MCF 10A (cell line): ENCODE measurements around the gene KCTD11. TPM values are rescaled to one million over a fixed set of nuclear protein-coding genes. Genes with fewer than 3 reads are reported as not detected.

ENCODE experiments used
- BruUV-seq: library from RNA; stranded (reverse); fragments of 400-500 nt; replicated peaks from 2 replicates; lab custom pipeline; 2021; lab: Mats Ljungman, UMichigan
- CTCF ChIA-PET: fragments of 300-600 bp; sonication (Branson Sonifier 250); formaldehyde crosslinking; extraction: SDS; loops from one replicate; lab custom pipeline; 2021; ENCODE audit warnings: antibody characterized with exemption, inconsistent platforms; lab: Yijun Ruan, JAX
- POLR2A ChIA-PET: fragments of 300-600, 350-650 bp; sonication (Branson Sonifier 250); formaldehyde crosslinking; extraction: SDS; loops from one replicate; lab custom pipeline; 2020; ENCODE audit warnings: antibody characterized with exemption, inconsistent platforms; lab: Yijun Ruan, JAX
- DNase-seq: peaks from one replicate; pipeline ENCODE4 v3.0.0-alpha.2; 2018; ENCODE audit not compliant: unreplicated experiment
- H3K27ac Mint-ChIP-seq: one replicate; pipeline ENCODE4 v1.8.0; 2022; ENCODE audit warnings: mild to moderate bottlenecking, low read depth, mixed read lengths; ENCODE audit not compliant: unreplicated experiment
- H3K27me3 Mint-ChIP-seq: one replicate; pipeline ENCODE4 v1.8.0; 2022; ENCODE audit warnings: mixed read lengths; ENCODE audit not compliant: insufficient read depth, unreplicated experiment
- H3K36me3 Mint-ChIP-seq: one replicate; pipeline ENCODE4 v1.8.0; 2022; ENCODE audit warnings: mild to moderate bottlenecking, moderate library complexity, mixed read lengths; ENCODE audit not compliant: insufficient read depth, unreplicated experiment
- H3K4me1 Mint-ChIP-seq: one replicate; pipeline ENCODE4 v1.8.0; 2022; ENCODE audit warnings: mixed read lengths; ENCODE audit not compliant: insufficient read depth, unreplicated experiment
- H3K4me3 Mint-ChIP-seq: one replicate; pipeline ENCODE4 v1.8.0; 2022; ENCODE audit warnings: mild to moderate bottlenecking, moderate library complexity, mixed read lengths; ENCODE audit not compliant: unreplicated experiment
- H3K9me3 Mint-ChIP-seq: one replicate; pipeline ENCODE4 v1.8.0; 2022; ENCODE audit warnings: mixed read lengths; ENCODE audit not compliant: unreplicated experiment
- intact Hi-C: fragments of 100-400 bp; cut with micrococcal nuclease; formaldehyde crosslinking; loops from 2 replicates; pipeline ENCODE4 v1.14.1; 2022
- total RNA-seq: library from RNA; stranded (reverse); gene quantifications from 2 replicates; pipeline ENCODE4 v1.2.3, GENCODE V29; 2022
- TF ChIP-seq, protein P1 (sequence below): fragments of 200-600 bp; IDR thresholded peaks from one replicate; pipeline ENCODE4 v1.8.0; 2022; ENCODE audit warnings: antibody characterized with exemption, mild to moderate bottlenecking; ENCODE audit not compliant: unreplicated experiment

KCTD11 gene
- total RNA-seq, 1 experiment from 2014 or later, result 10.1 TPM

DNA sequence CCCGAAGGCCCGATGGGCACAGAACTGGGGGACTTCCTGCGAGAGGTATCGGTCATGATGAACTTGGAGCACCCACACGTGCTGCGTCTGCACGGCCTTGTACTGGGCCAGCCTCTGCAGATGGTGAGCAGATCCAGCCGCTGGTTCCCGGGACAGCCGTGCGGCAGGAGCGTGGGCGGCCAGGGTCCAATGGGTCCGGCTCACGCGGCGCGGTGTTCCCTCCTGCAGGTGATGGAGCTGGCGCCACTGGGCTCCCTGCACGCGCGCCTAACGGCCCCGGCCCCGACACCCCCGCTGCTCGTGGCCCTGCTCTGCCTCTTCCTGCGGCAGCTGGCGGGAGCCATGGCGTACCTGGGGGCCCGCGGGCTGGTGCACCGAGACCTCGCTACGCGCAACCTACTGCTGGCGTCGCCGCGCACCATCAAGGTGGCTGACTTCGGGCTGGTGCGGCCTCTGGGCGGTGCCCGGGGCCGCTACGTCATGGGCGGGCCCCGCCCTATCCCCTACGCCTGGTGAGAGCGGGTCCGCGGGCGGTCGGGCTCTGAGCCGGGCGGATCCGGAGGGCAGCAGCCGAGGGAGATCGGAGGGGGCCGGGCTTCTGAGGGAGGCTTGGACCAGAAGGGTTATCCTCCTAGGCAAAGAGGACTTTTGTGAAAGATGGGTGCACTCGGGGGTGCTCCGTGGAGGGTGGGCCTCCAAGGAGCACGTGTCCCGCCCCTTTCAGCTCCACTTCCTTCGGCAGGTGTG lies 32.0 kb downstream of the KCTD11 start:
- BruUV-seq, result no TSS peak
- no peaks in the 10 kb centered on the region for H3K27me3 Mint-ChIP-seq
- POLR2A ChIA-PET, result interaction anchor here (0.6 to 1.4 kb wide), 5 partner anchors 9 to 100 kb away, joined by 3 read pairs; no protein-coding TSS in a partner anchor
- peaks cover 7% of the 10 kb centered on the region for H3K9me3 Mint-ChIP-seq
- DNase-seq, result no peak
- H3K4me1 Mint-ChIP-seq, result peaks cover 13% of the 10 kb centered on the region
- H3K36me3 Mint-ChIP-seq, result peaks cover 33% of the 10 kb centered on the region
- no peak overlapping the region for H3K27ac Mint-ChIP-seq
- CTCF ChIA-PET, result no interaction called here
- TF ChIP-seq, protein P1, sequence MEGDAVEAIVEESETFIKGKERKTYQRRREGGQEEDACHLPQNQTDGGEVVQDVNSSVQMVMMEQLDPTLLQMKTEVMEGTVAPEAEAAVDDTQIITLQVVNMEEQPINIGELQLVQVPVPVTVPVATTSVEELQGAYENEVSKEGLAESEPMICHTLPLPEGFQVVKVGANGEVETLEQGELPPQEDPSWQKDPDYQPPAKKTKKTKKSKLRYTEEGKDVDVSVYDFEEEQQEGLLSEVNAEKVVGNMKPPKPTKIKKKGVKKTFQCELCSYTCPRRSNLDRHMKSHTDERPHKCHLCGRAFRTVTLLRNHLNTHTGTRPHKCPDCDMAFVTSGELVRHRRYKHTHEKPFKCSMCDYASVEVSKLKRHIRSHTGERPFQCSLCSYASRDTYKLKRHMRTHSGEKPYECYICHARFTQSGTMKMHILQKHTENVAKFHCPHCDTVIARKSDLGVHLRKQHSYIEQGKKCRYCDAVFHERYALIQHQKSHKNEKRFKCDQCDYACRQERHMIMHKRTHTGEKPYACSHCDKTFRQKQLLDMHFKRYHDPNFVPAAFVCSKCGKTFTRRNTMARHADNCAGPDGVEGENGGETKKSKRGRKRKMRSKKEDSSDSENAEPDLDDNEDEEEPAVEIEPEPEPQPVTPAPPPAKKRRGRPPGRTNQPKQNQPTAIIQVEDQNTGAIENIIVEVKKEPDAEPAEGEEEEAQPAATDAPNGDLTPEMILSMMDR, result no peak
- intact Hi-C loops, result no loop called here
- no peak overlapping the region for H3K4me3 Mint-ChIP-seq

DNA sequence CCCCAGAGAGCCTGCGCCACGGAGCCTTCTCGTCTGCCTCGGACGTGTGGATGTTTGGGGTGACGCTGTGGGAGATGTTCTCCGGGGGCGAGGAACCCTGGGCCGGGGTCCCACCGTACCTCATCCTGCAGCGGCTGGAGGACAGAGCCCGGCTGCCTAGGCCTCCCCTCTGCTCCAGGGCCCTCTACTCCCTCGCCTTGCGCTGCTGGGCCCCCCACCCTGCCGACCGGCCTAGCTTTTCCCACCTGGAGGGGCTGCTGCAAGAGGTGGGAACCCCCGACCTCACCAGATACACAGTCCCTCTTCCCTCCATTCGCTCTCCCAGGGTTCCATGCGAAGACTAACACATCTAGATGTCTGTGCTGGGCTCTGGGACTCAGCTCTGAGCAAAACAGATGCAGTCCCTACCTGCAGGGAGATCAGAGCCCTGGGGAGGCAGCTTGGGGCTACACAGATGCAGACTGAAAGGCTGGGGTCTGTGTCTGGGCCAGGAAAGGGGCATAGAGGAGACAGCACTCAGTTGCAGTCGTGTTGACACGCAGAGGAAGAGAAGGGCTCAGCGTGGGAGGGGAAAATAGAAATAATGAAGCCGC lies 32.6 kb downstream of the KCTD11 start:
- TF ChIP-seq, protein P1, result no peak
- BruUV-seq, result no TSS peak
- Mint-ChIP-seq H3K9me3 (no peaks in the 10 kb centered on the region), H3K27me3 (no peaks in the 10 kb centered on the region), H3K4me1 (peaks cover 13% of the 10 kb centered on the region), H3K36me3 (peaks cover 40% of the 10 kb centered on the region), H3K4me3 (no peak overlapping the region), H3K27ac (no peak overlapping the region)
- POLR2A ChIA-PET, result interaction anchor here (0.7 to 1.4 kb wide), 4 partner anchors 13 to 173 kb away, joined by 3 to 4 read pairs (median 3); no protein-coding TSS in a partner anchor
- DNase-seq, result no peak
- CTCF ChIA-PET, result interaction anchor here (1.2 kb wide), 1 partner anchor 30 kb away, joined by 3 read pairs; no protein-coding TSS in a partner anchor
- intact Hi-C loops, result no loop called here

DNA sequence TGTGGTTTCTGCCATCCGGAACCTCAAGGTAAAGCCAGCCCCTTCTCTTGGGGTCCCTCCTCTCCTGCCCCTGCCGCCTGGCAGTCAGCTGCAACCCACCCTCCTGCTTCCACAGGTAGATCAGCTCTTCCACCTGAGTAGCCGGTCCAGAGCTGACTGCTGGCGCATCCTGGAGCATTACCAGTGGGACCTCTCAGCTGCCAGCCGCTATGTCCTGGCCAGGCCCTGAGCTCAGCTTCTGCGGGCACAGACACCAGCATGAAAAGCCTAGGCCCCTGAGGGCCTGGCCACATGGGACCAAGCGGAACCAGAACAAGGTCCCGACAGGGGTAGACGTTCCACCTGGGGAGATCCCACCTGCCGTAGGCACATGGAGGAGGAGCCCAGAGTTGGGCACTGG lies 36.9 kb downstream of the KCTD11 start:
- Mint-ChIP-seq H3K4me1 (no peaks in the 10 kb centered on the region), H3K27ac (no peak overlapping the region), H3K27me3 (no peaks in the 10 kb centered on the region), H3K36me3 (peaks cover 50% of the 10 kb centered on the region), H3K9me3 (no peaks in the 10 kb centered on the region), H3K4me3 (no peak overlapping the region)
- no peak for DNase-seq
- ChIA-PET POLR2A (interaction anchor here (1.2 to 1.6 kb wide), 2 partner anchors 11 to 165 kb away, joined by 3 to 4 read pairs; no protein-coding TSS in a partner anchor), CTCF (interaction anchor here (0.6 to 1.2 kb wide), 4 partner anchors 29 to 73 kb away, joined by 3 to 4 read pairs (median 3); no protein-coding TSS in a partner anchor)
- intact Hi-C loops, result no loop called here
- TF ChIP-seq, protein P1, result no peak
- no TSS peak for BruUV-seq
